HG03095 (cell line): ENCODE results near the gene ANK2.
"Not testable (repeated sequence)": the region's sequence is repeated elsewhere in the genome, so short reads cannot be mapped to it uniquely, and the experiment has no call there.

ENCODE experiments used
- ATAC-seq: cut with Tn5 transposase; IDR thresholded peaks from one replicate; pipeline ENCODE4 v1.9.1; 2021; ENCODE audit warnings: moderate library complexity; ENCODE audit not compliant: unreplicated experiment

Gene ANK2

DNA sequence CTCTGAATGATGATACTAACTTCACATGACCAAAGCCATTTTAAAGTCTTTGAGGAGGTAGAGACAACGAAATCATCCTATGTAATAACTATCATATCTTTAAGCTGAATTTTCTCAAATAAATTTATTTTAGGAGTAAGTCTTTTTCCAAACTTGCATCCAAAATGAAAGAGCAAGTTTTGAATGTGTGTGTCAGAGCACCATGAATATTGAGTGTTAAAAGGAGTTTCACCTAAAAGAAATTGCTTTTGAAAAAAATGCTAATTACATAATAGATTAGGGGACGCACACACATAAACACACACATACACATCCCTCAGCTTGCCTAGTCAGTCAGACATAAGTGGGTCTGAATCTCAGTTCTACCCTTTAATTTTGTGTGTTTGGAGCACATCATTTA is 1.9 kb downstream of the ANK2 start:
- ATAC-seq: no peak

GRCh38 chr4:113052379-113052951 is 3.0 kb downstream of the ANK2 start:
- peak; percentile 97 for ATAC-seq

GRCh38 chr4:113053883-113054282 is 4.4 kb downstream of the ANK2 start:
- ATAC-seq: no peak

- ATAC-seq: no peak
Measured at GRCh38 chr4:113056318-113056717, 6.9 kb downstream of the ANK2 start.

- no peak for ATAC-seq
Measured at GRCh38 chr4:113057891-113058290, 8.4 kb downstream of the ANK2 start.

- ATAC-seq: no peak
Measured at GRCh38 chr4:113059449-113060182, 10.2 kb downstream of the ANK2 start.

- ATAC-seq: no peak
Measured at GRCh38 chr4:113060853-113061252, 11.4 kb downstream of the ANK2 start.

DNA sequence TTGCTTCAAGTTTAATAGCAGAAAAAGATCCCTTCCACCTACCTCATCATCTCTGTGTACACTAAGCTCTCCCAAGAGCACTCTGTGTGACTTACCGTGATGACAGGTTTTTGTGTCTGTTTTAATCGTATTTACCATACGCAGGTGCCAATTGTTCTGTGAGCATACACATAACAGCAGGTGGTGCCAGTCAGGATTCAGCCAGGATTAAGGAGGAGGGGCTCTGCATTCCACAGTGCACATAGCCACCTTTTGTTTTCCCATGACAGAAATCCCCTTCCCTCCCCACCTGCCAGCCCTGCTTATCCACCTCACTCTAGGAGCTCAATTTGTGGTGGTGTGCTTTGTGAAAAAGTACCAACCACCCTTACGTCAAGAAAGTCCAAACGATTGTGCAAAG is 14.8 kb downstream of the ANK2 start:
- ATAC-seq: no peak

GRCh38 chr4:113065629-113066028 is 16.2 kb downstream of the ANK2 start:
- ATAC-seq: no peak

DNA sequence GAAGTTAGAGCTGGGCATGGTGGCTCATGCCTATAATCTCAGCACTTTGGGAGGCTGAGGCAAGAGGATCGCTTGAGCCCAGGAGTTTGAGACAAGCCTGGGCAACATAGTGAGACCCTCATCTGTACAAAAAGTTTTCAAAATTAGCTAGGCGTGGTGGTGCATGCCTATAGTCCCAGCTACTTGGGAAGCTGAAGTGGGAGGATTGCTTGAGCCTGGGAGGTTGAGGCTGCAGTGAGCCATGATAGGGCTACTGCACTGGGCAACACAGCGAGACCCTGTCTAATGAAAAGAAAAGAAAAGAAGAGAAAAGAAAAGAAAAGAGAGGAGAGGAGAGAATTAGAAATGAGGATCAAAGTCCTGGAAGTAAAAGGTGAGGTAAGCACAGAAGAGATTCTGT is 19.3 kb downstream of the ANK2 start:
- not testable (repeated sequence) for ATAC-seq

GRCh38 chr4:113069212-113069892 is 19.9 kb downstream of the ANK2 start:
- ATAC-seq: no peak

DNA sequence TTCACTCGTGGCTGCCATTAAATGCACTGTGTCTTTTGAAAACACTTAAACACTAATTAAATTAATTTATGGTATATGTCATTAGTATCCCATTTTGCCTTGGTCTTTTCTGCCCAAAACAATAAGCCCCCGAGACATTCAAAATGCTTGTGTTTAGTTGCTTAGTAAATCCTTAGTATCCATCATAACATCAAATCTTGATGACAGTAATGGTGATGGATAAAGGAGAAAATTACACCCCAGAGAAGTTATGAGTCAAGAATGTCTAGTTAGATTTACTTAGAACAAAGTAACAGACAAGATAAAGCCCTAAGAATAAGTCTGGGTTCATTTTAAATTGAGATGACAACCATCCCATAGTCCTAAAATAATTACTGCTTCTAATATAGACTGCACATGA is 21.3 kb downstream of the ANK2 start:
- no peak for ATAC-seq

DNA sequence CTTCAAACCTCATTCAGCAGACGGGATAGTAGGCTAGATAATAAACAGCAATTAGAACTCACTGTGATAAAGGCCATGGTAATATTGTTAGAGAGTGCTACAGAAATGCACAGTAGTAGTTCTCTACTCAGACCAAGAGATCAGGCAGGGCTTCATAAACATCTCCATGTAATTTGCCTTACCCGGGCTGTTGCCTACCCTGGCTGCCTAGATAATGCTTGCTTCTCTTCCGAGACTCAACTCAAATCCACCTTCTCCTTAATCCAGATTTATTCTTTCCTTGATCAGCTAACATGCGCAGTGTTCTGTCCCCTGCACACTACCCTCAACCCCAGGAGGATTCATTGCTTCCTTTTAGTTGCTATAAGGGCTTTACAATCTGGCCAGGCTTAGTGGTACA is 21.8 kb downstream of the ANK2 start:
- no peak for ATAC-seq

GRCh38 chr4:113071805-113072204 is 22.4 kb downstream of the ANK2 start:
- ATAC-seq: no peak

DNA sequence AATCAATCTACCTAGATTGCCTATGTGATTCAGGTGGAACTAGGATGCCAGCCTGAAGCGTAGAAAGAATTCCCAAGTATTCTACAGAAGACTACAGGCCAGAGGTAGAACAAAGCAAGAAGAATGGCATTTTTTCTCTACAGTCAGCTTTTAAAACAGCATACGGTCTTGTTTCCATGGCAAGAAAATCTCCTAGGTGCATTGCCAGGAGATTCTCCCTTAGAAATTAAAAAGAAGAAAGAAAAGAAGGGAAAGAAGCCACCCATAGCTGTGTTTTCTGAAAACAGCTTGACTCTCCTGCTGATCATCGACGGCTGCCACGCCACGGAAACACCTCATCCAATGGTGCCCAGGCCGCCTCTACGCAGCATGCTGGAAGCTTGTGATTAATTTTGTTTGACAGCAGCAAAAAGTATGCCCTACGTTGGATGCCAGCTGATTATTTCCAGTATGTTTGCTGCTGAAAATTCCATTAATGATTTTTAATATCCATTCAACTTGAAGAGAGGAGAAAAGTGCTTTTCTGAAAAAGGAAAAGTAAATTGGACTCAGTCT is 24.1 kb downstream of the ANK2 start:
- no peak for ATAC-seq

- no peak for ATAC-seq
Measured at GRCh38 chr4:113077575-113077974, 28.1 kb downstream of the ANK2 start.

GRCh38 chr4:113078066-113078465 is 28.6 kb downstream of the ANK2 start:
- no peak for ATAC-seq

DNA sequence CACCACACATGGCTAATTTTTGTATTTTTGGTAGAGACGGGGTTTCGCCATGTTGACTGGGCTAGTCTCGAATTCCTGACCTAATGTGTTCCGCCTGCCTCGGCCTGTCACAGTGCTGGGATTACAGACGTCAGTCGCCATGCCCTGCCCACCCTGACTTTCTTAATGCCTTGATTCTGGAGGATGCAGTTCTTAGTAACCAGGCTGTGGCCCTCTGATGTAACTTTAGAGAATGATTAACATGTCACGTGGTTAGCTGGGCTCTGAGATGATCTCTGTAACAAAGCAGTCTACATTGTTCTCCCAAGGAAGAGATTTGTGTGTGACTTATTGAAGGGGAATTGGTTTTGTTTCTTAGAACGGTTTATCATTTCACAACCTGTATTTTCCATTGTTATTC is 30.6 kb downstream of the ANK2 start:
- peak; percentile 64 for ATAC-seq

- no peak for ATAC-seq
Measured at GRCh38 chr4:113080624-113081023, 31.2 kb downstream of the ANK2 start.

- ATAC-seq: no peak
Measured at GRCh38 chr4:113083346-113083745, 33.9 kb downstream of the ANK2 start.

DNA sequence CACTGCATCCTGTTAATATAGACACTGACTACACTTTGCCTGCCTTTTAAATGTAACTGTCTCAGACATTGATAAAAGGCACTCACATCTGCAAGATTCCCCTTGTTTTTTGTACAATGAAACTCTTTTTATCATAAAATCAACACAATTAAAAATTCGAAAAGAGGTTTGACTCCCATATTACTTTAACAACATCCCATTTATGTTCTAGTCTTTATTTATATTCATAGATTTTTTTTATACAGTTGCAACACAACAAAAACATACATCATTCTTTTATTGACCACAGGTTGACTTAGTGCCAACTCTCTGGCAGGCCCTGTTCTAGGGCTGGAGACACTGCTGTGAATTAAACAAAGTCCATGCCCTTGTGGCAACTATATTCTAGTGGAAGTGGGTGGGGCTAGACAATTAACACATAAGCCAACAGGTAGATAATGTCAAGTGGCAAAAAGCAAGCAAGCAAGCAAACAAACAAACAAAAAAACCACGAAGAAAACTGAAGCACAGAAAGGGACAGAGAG is 36.8 kb downstream of the ANK2 start:
- no peak for ATAC-seq

GRCh38 chr4:113088050-113088449 is 38.6 kb downstream of the ANK2 start:
- no peak for ATAC-seq
